Gastroesophageal sphincter (tissue), 4 donors: ENCODE measurements around the gene PDE2A. TPM values are rescaled to one million over a fixed set of nuclear protein-coding genes. Genes with fewer than 3 reads are reported as not detected.

ENCODE experiments used
- ATAC-seq: fragments of 150-250 bp; one replicate; pipeline ENCODE4 v1.9.1; 2016; ENCODE audit warnings: mild to moderate bottlenecking, moderate library complexity
- H3K27ac ChIP-seq, 4 donors: fragments of 200-600 bp; sonication (generic) in 3 of 4; 1 replicate in 3 of 4; 2 replicates in 1 of 4; pipeline ENCODE4 v1.5.1; 2016 to 2019
- H3K27me3 ChIP-seq: fragments of 200-600 bp; sonication (generic); one replicate; pipeline ENCODE4 v1.5.1; 2019
- H3K36me3 ChIP-seq, 2 donors: fragments of 200-600 bp; sonication (generic); one replicate each; pipeline ENCODE4 v1.5.1; 2019; ENCODE audit warnings: control low read depth in 1 of 2
- H3K4me1 ChIP-seq, 3 donors: fragments of 200-600 bp; sonication (generic); 1 replicate in 2 of 3; 2 replicates in 1 of 3; pipeline ENCODE4 v1.5.1; 2016 to 2019; ENCODE audit warnings: control low read depth in 2 of 3
- H3K4me3 ChIP-seq, 2 donors: fragments of 200-600 bp; sonication (generic); one replicate each; pipeline ENCODE4 v1.5.1; 2019; ENCODE audit warnings: mild to moderate bottlenecking in 1 of 2, moderate library complexity in 1 of 2
- H3K9me3 ChIP-seq, 3 donors: fragments of 200-600 bp; sonication (generic); one replicate each; pipeline ENCODE4 v1.5.1; 2017 to 2019; ENCODE audit warnings: control low read depth in 2 of 3
- CTCF ChIP-seq, 4 experiments: fragments of 200-600 bp in 2 of 4; fragments of 450-650 bp in 2 of 4; sonication (generic) in 1 of 4; IDR thresholded peaks; one replicate each; pipeline ENCODE4 v1.5.1; 2017 to 2019; ENCODE audit warnings: antibody characterized with exemption in 4 of 4, mild to moderate bottlenecking in 2 of 4, moderate library complexity in 2 of 4
- EP300 ChIP-seq: sonication (generic); formaldehyde crosslinking; IDR thresholded peaks from one replicate; pipeline ENCODE4 v1.6.1; 2017; ENCODE audit warnings: antibody characterized with exemption, mild to moderate bottlenecking
- POLR2A ChIP-seq, 2 donors: fragments of 450-650 bp; IDR thresholded peaks; one replicate each; pipeline ENCODE4 v1.6.1; 2017; ENCODE audit warnings: antibody characterized with exemption in 2 of 2, mild to moderate bottlenecking in 2 of 2, moderate library complexity in 1 of 2
- POLR2AphosphoS5 ChIP-seq: sonication (generic); formaldehyde crosslinking; IDR thresholded peaks from one replicate; pipeline ENCODE4 v1.6.1; 2017; ENCODE audit warnings: antibody characterized with exemption
- WGBS, 2 donors: methylation state at CpG; one replicate each; pipeline ENCODE4 v1.1.5; 2018; ENCODE audit warnings: low coverage in 1 of 2; 5-methylcytosine and 5-hydroxymethylcytosine counted together
- total RNA-seq, 4 donors: library from RNA; depleted of rRNA; stranded (reverse); fragments of >200 nt; gene quantifications; one replicate each; pipeline ENCODE4 v1.1.0, GENCODE V29; 2016

Gene PDE2A
- 10 to 100 TPM; 31.6 to 54.2 (median 35.4) TPM for total RNA-seq

- Histone ChIP-seq H3K36me3 (no peaks in the 10 kb centered on the region), H3K4me1 (peaks cover 0 to 8% (median 0%) of the 10 kb centered on the region in 3 donors), H3K9me3 (no peaks in the 10 kb centered on the region), H3K27ac (no peak within 1 kb of the TSS), H3K27me3 (peaks cover 100% of the 10 kb centered on the region), H3K4me3 (no peak within 1 kb of the TSS)
- WGBS, 2 donors, result 0 to 10% methylated on average over 2 of the region's 21 CpGs
- TF ChIP-seq POLR2AphosphoS5 (no peak), EP300 (no peak), CTCF (IDR thresholded peaks at IDR 0.05) (no peak), POLR2A (IDR thresholded peaks at IDR 0.05) (no peak)
- no peak for ATAC-seq
Observed at GRCh38 chr11:72673943-72674828, at the start of gene PDE2A. Gene PDE2A, minus strand, starts transcription at chr11:72674422. Its CDS starts 215 bp downstream, at chr11:72674207.

GRCh38 chr11:72723508-72723907 lies 49.3 kb upstream of the PDE2A start:
- peaks cover 0 to 67% (median 42%) of the 10 kb centered on the region in 3 donors for H3K4me1 ChIP-seq
- H3K27ac ChIP-seq, result peak overlapping the region in 3 of 4 donors; percentile 82 to 96 (median 89)
- WGBS, 2 donors, result 67 to 74% methylated on average over 7 to 8 of the region's 9 CpGs
- no peaks in the 10 kb centered on the region for H3K27me3 ChIP-seq
- H3K9me3 ChIP-seq, result no peaks in the 10 kb centered on the region
- no peak for ATAC-seq
- no peak for TF ChIP-seq CTCF (IDR thresholded peaks at IDR 0.05)
- TF ChIP-seq EP300, result no peak
- no peak for TF ChIP-seq POLR2A (IDR thresholded peaks at IDR 0.05)
- TF ChIP-seq POLR2AphosphoS5, result no peak
- peaks cover 0 to 14% of the 10 kb centered on the region in 2 donors for H3K36me3 ChIP-seq
- no peak overlapping the region for H3K4me3 ChIP-seq

GRCh38 chr11:72722050-72722748 lies 48.0 kb upstream of the PDE2A start:
- Histone ChIP-seq H3K27me3 (no peaks in the 10 kb centered on the region), H3K36me3 (peaks cover 0 to 21% of the 10 kb centered on the region in 2 donors), H3K4me1 (peaks cover 0 to 80% (median 42%) of the 10 kb centered on the region in 3 donors), H3K9me3 (no peaks in the 10 kb centered on the region), H3K27ac (peak overlapping the region; percentile 16 to 96 (median 86)), H3K4me3 (peak overlapping the region; percentile 61 to 70)
- WGBS, 2 donors, result 0% methylated on average over 3 of the region's 10 CpGs; no CpG with 5 or more reads in 1 of the 2 donors
- ATAC-seq, result peak; percentile 93
- TF ChIP-seq EP300 (no peak), POLR2AphosphoS5 (peak; percentile 26)

- H3K4me1 ChIP-seq, result peaks cover 0 to 86% (median 42%) of the 10 kb centered on the region in 3 donors
Observed at GRCh38 chr11:72721689-72722049, 47.4 kb upstream of the PDE2A start.

More at GRCh38 chr11:72721689-72722049, 47.4 kb upstream of the PDE2A start:
- peak overlapping the region; percentile 16 to 96 (median 86) for H3K27ac ChIP-seq
- TF ChIP-seq CTCF (IDR thresholded peaks at IDR 0.05) (no peak), EP300 (no peak), POLR2AphosphoS5 (no peak), POLR2A (IDR thresholded peaks at IDR 0.05) (no peak)
- no peaks in the 10 kb centered on the region for H3K9me3 ChIP-seq
- H3K4me3 ChIP-seq, result peak overlapping the region; percentile 61 to 70
- peaks cover 0 to 21% of the 10 kb centered on the region in 2 donors for H3K36me3 ChIP-seq
- WGBS, 2 donors, result 5% methylated on average over 4 of the region's 13 CpGs; no CpG with 5 or more reads in 1 of the 2 donors
- no peak for ATAC-seq
- no peaks in the 10 kb centered on the region for H3K27me3 ChIP-seq
